GM12878 (cell line): ENCODE results near the gene PPP3CA. TPM values are rescaled to one million over a fixed set of nuclear protein-coding genes. Genes with fewer than 3 reads are reported as not detected.

Source experiments
- ATAC-seq: fragments of 200-7000 bp; cut with Tn5 transposase; 3 replicates; pipeline ENCODE4 v1.9.1; 2020; ENCODE audit warnings: mild to moderate bottlenecking, moderate library complexity
- BruUV-seq: library from RNA; stranded (reverse); fragments of 400-500 nt; replicated peaks from 2 replicates; lab custom pipeline; 2021; lab: Mats Ljungman, UMichigan
- CTCF ChIA-PET: fragments of 300-600 bp; sonication (Branson Sonifier 250); formaldehyde crosslinking; extraction: SDS; loops from one replicate; lab custom pipeline; 2021; ENCODE audit warnings: inconsistent platforms; lab: Yijun Ruan, JAX
- POLR2A ChIA-PET: fragments of 350-600 bp; formaldehyde crosslinking; extraction: SDS; loops from one replicate; lab custom pipeline; 2021; ENCODE audit warnings: inconsistent platforms; lab: Charles Lee
- RAD21 ChIA-PET: fragments of 300-600 bp; sonication (Branson Sonifier 250); formaldehyde crosslinking; loops from one replicate; lab custom pipeline; 2023; ENCODE audit warnings: antibody characterized with exemption; ENCODE audit not compliant: unreplicated experiment; lab: Charles Lee
- SMC1A ChIA-PET: fragments of 300-600 bp; sonication (Branson Sonifier 250); formaldehyde crosslinking; loops from one replicate; lab custom pipeline; 2023; ENCODE audit not compliant: unreplicated experiment, uncharacterized antibody; lab: Charles Lee
- DNase-seq: peaks from one replicate; pipeline ENCODE4 v3.0.0-alpha.2; 2011; ENCODE audit warnings: low read depth, low spot score
- FAIRE-seq: peaks from 3 replicates; lab custom pipeline; 2011; peaks lifted over from hg19 to GRCh38; lab: Jason Lieb, UNC
- H2AFZ ChIP-seq: 2 replicates; pipeline ENCODE4 v1.6.0; 2011; ENCODE audit warnings: low read depth, low read length, control low read depth; ENCODE audit not compliant: control insufficient read depth
- H3K27ac ChIP-seq: 2 replicates; pipeline ENCODE4 v1.5.1; 2011; ENCODE audit warnings: control low read depth; ENCODE audit not compliant: control insufficient read depth, insufficient read depth
- H3K27me3 ChIP-seq, 2 experiments: replicated peaks in 1 of 2; 2 replicates each; pipeline versions ENCODE4 v1.6.0 to v1.6.1; 2011; ENCODE audit warnings: low read length in 1 of 2; ENCODE audit not compliant: control insufficient read depth in 2 of 2, insufficient read depth in 2 of 2
- H3K36me3 ChIP-seq, 2 experiments: 2 replicates each; pipeline ENCODE4 v1.5.1; 2011; ENCODE audit warnings: low read length in 1 of 2; ENCODE audit not compliant: control insufficient read depth in 2 of 2, insufficient read depth in 2 of 2
- H3K4me1 ChIP-seq: 2 replicates; pipeline ENCODE4 v1.6.1; 2011; ENCODE audit warnings: mild to moderate bottlenecking, low read length, moderate library complexity, mixed read lengths; ENCODE audit not compliant: control insufficient read depth, insufficient read depth
- H3K4me2 ChIP-seq: 2 replicates; pipeline ENCODE4 v1.6.0; 2011; ENCODE audit warnings: control low read depth; ENCODE audit not compliant: control insufficient read depth, insufficient read depth
- H3K4me3 ChIP-seq: fragments of 200-600 bp; sonication (generic); 2 replicates; pipeline ENCODE4 v1.5.1; 2016
- H3K79me2 ChIP-seq: 2 replicates; pipeline ENCODE4 v1.6.0; 2011; ENCODE audit warnings: low read length; ENCODE audit not compliant: control insufficient read depth, insufficient read depth
- H3K9ac ChIP-seq: 2 replicates; pipeline ENCODE4 v1.8.0; 2011; ENCODE audit warnings: low read length, control low read depth, mixed read lengths; ENCODE audit not compliant: control insufficient read depth, insufficient read depth
- H3K9me3 ChIP-seq: replicated peaks from 3 replicates; pipeline ENCODE4 v1.5.1; 2011; ENCODE audit warnings: mild to moderate bottlenecking, low read length; ENCODE audit not compliant: control insufficient read depth, insufficient read depth
- H4K20me1 ChIP-seq: 2 replicates; pipeline ENCODE4 v1.6.0; 2011; ENCODE audit not compliant: control insufficient read depth, insufficient read depth
- HCFC1 ChIP-seq: fragments of 150-350 bp; IDR thresholded peaks from 2 replicates; pipeline ENCODE4 v1.6.1; 2014; ENCODE audit warnings: low read length
- HDAC2 ChIP-seq: fragments of 200-600 bp; sonication (generic); IDR thresholded peaks from 2 replicates; pipeline ENCODE4 v1.6.1; 2017
- IRF3 ChIP-seq: fragments of 450-650 bp; IDR thresholded peaks from 2 replicates; pipeline ENCODE4 v1.6.1; 2014; ENCODE audit warnings: mild to moderate bottlenecking
- KLF5 ChIP-seq: fragments of 450-650 bp; IDR thresholded peaks from 2 replicates; pipeline ENCODE4 v1.6.1; 2014; ENCODE audit warnings: mild to moderate bottlenecking; ENCODE audit not compliant: partially characterized antibody
- MYC ChIP-seq: IDR thresholded peaks from 2 replicates; pipeline ENCODE4 v1.6.1; 2011; ENCODE audit warnings: mild to moderate bottlenecking, low read length, moderate library complexity, inconsistent platforms; ENCODE audit not compliant: insufficient read depth, insufficient replicate concordance, insufficient read length, severe bottlenecking
- SMARCA5 ChIP-seq: fragments of 450-650 bp; IDR thresholded peaks from 2 replicates; pipeline ENCODE4 v1.6.1; 2017; ENCODE audit warnings: mild to moderate bottlenecking
- SRF ChIP-seq, 2 experiments: IDR thresholded peaks; 2 replicates each; pipeline ENCODE4 v1.6.1; 2011; ENCODE audit warnings: low read depth in 2 of 2, low read length in 2 of 2, mild to moderate bottlenecking in 1 of 2, moderate library complexity in 1 of 2
- STAT3 ChIP-seq: IDR thresholded peaks from 2 replicates; pipeline ENCODE4 v1.6.1; 2011; ENCODE audit warnings: low read depth, low read length, improper control_type of control experiment
- TCF7 ChIP-seq: IDR thresholded peaks from 2 replicates; pipeline ENCODE4 v1.6.1; 2014; ENCODE audit warnings: antibody characterized with exemption, borderline replicate concordance
- ZNF217 ChIP-seq: fragments of 450-650 bp; IDR thresholded peaks from 2 replicates; pipeline ENCODE4 v1.6.1; 2017; ENCODE audit warnings: antibody characterized with exemption, mild to moderate bottlenecking
- ZNF622 ChIP-seq: fragments of 450-650 bp; IDR thresholded peaks from 2 replicates; pipeline ENCODE4 v1.6.1; 2017; ENCODE audit warnings: mild to moderate bottlenecking, inconsistent platforms
- WGBS: methylation state at CpG from one replicate; pipeline ENCODE4 v1.1.6; 2016; ENCODE audit warnings: low lambda C conversion rate; ENCODE audit not compliant: insufficient replicate concordance, insufficient coverage; ENCODE audit errors: missing lambda C conversion rate; 5-methylcytosine and 5-hydroxymethylcytosine counted together
- in situ Hi-C: fragments of 300-500 bp; cut with MboI; formaldehyde crosslinking; loops from 9 replicates; pipeline ENCODE4 v1.14.3; 2018; ENCODE audit warnings: mixed read lengths
- intact Hi-C: fragments of 100-400 bp; cut with micrococcal nuclease; formaldehyde crosslinking; loops from one replicate; pipeline ENCODE4 v1.14.2; 2022; ENCODE audit not compliant: unreplicated experiment
- polyA plus RNA-seq, 11 experiments: library from polyadenylated mRNA; depleted of rRNA in 4 of 11; unstranded in 6 of 11; stranded (reverse) in 5 of 11; fragments of >200 nt; fragmentation: Nextera tagmentation in 4 of 11; fragmentation: Illumina TruSeq in 1 of 11; extraction: Ambion mirVana in 4 of 11; extraction: Trizol in 1 of 11; gene quantifications; 1 replicate in 1 of 11; 2 replicates in 10 of 11; pipeline versions ENCODE4 v1.2.1 to v1.2.3, GENCODE V29; 2011 to 2016; ENCODE audit warnings: inconsistent platforms in 2 of 11, missing spikeins in 2 of 11, low read depth in 1 of 11
- total RNA-seq, 4 experiments: library from RNA; depleted of rRNA in 3 of 4; stranded (reverse); fragments of >200 nt in 3 of 4; fragmentation: Illumina TruSeq in 1 of 4; extraction: Trizol in 1 of 4; gene quantifications; 2 replicates each; pipeline versions ENCODE4 v1.2.1 to v1.2.3, GENCODE V29; 2013 to 2021

PPP3CA gene
- total and polyA plus RNA-seq, 10 of the 15 experiments (the other 5 are each of a cell fraction or from before 2014, with no cell fraction given): 0.33 to 9.0 (median 1.0) TPM

DNA sequence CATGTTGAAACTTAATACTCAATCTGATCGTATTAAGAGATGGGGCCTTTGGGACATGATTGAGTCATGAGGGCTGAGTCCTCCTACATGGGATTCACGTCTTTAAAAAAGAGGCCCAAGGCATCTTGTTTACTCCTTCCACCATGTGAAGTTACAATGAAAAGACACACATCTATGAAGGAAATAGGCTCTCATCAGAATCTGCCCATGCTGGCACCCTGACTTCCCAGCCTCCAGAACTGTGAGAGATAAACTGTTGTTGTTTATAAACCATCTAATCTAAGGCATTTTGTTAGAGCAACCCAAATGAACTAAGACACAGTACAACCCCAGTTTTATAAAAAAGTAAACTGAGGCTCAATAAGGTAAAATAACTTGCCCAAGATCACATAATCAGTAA is 32.3 kb downstream of the PPP3CA start:
- Histone ChIP-seq H3K4me1 (no peaks in the 10 kb centered on the region), H3K36me3 (no peaks in the 10 kb centered on the region), H3K9me3 (peaks cover 2% of the 10 kb centered on the region; the same call in 1 of the 3 replicates), H3K79me2 (no peaks in the 10 kb centered on the region), H3K4me2 (no peak overlapping the region), H3K27ac (no peak overlapping the region), H3K9ac (no peak overlapping the region), H2AFZ (no peak overlapping the region), H3K27me3 (no peaks in the 10 kb centered on the region), H4K20me1 (no peaks in the 10 kb centered on the region), H3K4me3 (no peak overlapping the region)
- DNase-seq (no peak), ATAC-seq (no peak), FAIRE-seq (no peak)
- CTCF ChIA-PET: no interaction called here
- RAD21 ChIA-PET: no interaction called here
- intact Hi-C loops (no loop called here), in situ Hi-C loops (no loop called here)
- POLR2A ChIA-PET: no interaction called here
- 100% methylated on average over 2 of the region's 2 CpGs for WGBS
- no peak for TF ChIP-seq SMARCA5
- no peak for TF ChIP-seq SRF (IDR thresholded peaks at IDR 0.05; ENCODE audit: low read depth in 2 of 2, low read length in 2 of 2)
- no peak for TF ChIP-seq ZNF622
- TF ChIP-seq MYC: no peak
- TF ChIP-seq TCF7: no peak
- no peak for TF ChIP-seq STAT3
- TF ChIP-seq HCFC1: no peak
- TF ChIP-seq KLF5: no peak
- no peak for TF ChIP-seq IRF3
- no peak for TF ChIP-seq ZNF217
- no peak for TF ChIP-seq HDAC2
- BruUV-seq: no TSS peak
- SMC1A ChIA-PET: interaction anchor here (1.1 to 1.2 kb wide), 2 partner anchors 14 to 51 kb away, joined by 3 to 4 read pairs; no protein-coding TSS in a partner anchor
